Astrocyte (in vitro differentiated cells and primary cell): Measurements from ENCODE around the gene LENG1. TPM values are rescaled to one million over a fixed set of nuclear protein-coding genes. Genes with fewer than 3 reads are reported as not detected.

ENCODE experiments used
- DNase-seq: peaks from one replicate; pipeline ENCODE4 v3.0.0-alpha.2; 2010; ENCODE audit warnings: low read depth
- FAIRE-seq: peaks from 2 replicates; lab custom pipeline; 2011; peaks lifted over from hg19 to GRCh38; lab: Jason Lieb, UNC
- H2AFZ ChIP-seq: 2 replicates; pipeline ENCODE4 v1.6.0; 2012; ENCODE audit warnings: low read depth, low read length, inconsistent platforms
- H3K27ac ChIP-seq: 2 replicates; pipeline ENCODE4 v1.5.1; 2011; ENCODE audit warnings: low read depth, low read length, inconsistent platforms
- H3K27me3 ChIP-seq: 2 replicates; pipeline ENCODE4 v1.6.0; 2011; ENCODE audit warnings: low read length, inconsistent platforms; ENCODE audit not compliant: insufficient read depth
- H3K36me3 ChIP-seq: 2 replicates; pipeline ENCODE4 v1.5.1; 2011; ENCODE audit warnings: low read length, inconsistent platforms; ENCODE audit not compliant: insufficient read depth
- H3K4me1 ChIP-seq: 2 replicates; pipeline ENCODE4 v1.5.1; 2011; ENCODE audit warnings: low read length, inconsistent platforms; ENCODE audit not compliant: insufficient read depth
- H3K4me2 ChIP-seq: 2 replicates; pipeline ENCODE4 v1.6.0; 2012; ENCODE audit warnings: low read length, inconsistent platforms
- H3K4me3 ChIP-seq: 2 replicates; pipeline ENCODE4 v1.5.1; 2011; ENCODE audit warnings: low read depth, mild to moderate bottlenecking, low read length, inconsistent platforms; ENCODE audit not compliant: insufficient read depth
- H3K79me2 ChIP-seq: 2 replicates; pipeline ENCODE4 v1.6.0; 2012; ENCODE audit warnings: mild to moderate bottlenecking, low read length, inconsistent platforms; ENCODE audit not compliant: insufficient read depth
- H3K9ac ChIP-seq: 2 replicates; pipeline ENCODE4 v1.6.0; 2012; ENCODE audit warnings: mild to moderate bottlenecking, low read length, inconsistent platforms
- H3K9me3 ChIP-seq: 2 replicates; pipeline ENCODE4 v1.5.1; 2012; ENCODE audit warnings: low read depth, mild to moderate bottlenecking, low read length, inconsistent platforms; ENCODE audit not compliant: insufficient read depth
- H4K20me1 ChIP-seq: 2 replicates; pipeline ENCODE4 v1.6.0; 2012; ENCODE audit warnings: low read length, inconsistent platforms; ENCODE audit not compliant: insufficient read depth
- H3K27ac Mint-ChIP-seq: one replicate; pipeline ENCODE4 v1.8.0; 2021; ENCODE audit warnings: mild to moderate bottlenecking, mixed read lengths; ENCODE audit not compliant: unreplicated experiment
- H3K27me3 Mint-ChIP-seq: one replicate; pipeline ENCODE4 v1.8.0; 2021; ENCODE audit warnings: low read depth, mixed read lengths; ENCODE audit not compliant: unreplicated experiment
- H3K36me3 Mint-ChIP-seq: one replicate; pipeline ENCODE4 v1.8.0; 2021; ENCODE audit warnings: low read depth, mixed read lengths; ENCODE audit not compliant: unreplicated experiment
- H3K4me1 Mint-ChIP-seq: one replicate; pipeline ENCODE4 v1.8.0; 2021; ENCODE audit warnings: low read depth, mixed read lengths; ENCODE audit not compliant: unreplicated experiment
- H3K4me3 Mint-ChIP-seq: one replicate; pipeline ENCODE4 v1.8.0; 2021; ENCODE audit warnings: mild to moderate bottlenecking, moderate library complexity, mixed read lengths; ENCODE audit not compliant: unreplicated experiment
- H3K9me3 Mint-ChIP-seq: one replicate; pipeline ENCODE4 v1.8.0; 2021; ENCODE audit warnings: mild to moderate bottlenecking, mixed read lengths; ENCODE audit not compliant: unreplicated experiment
- EZH2 ChIP-seq: IDR thresholded peaks from 2 replicates; pipeline ENCODE4 v1.6.1; 2012; ENCODE audit warnings: mild to moderate bottlenecking, low read length, inconsistent platforms; ENCODE audit not compliant: insufficient read depth
- total RNA-seq: library from RNA; stranded (reverse); gene quantifications from 2 replicates; pipeline ENCODE4 v1.2.1, GENCODE V29; 2021
- TF ChIP-seq, protein P1 (sequence below): IDR thresholded peaks from 2 replicates; pipeline ENCODE4 v1.5.1; 2011; ENCODE audit warnings: low read depth, mild to moderate bottlenecking, inconsistent platforms, low read length, moderate library complexity; ENCODE audit not compliant: insufficient read depth

The LENG1 gene
- total RNA-seq, 1 donor from 2014 or later = 4.8 TPM

DNA sequence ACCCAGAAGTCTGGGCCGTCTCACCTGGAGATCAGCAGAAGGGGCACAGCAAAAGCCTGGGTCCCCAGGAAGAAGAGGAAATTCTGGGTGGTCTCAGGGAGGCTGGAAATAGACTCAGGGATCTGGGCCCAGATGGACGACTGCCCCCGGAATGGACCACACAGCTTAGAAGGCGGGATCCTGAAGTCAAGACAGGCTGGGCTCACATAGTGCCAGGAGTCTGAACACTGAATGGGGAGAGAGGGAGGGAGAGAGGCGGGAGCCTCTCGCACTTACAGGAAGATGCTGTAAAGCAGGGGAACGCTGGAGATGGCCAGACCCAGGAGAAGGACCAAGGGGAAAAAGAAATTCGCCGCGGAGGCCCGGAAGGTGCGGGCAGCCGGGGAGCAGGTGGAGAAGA is 1.3 kb upstream of the LENG1 start:
- Histone ChIP-seq H3K36me3 (peaks cover 15% of the 10 kb centered on the region), H4K20me1 (peaks cover 7% of the 10 kb centered on the region), H3K4me3 (peak overlapping the region; percentile 69), H3K79me2 (peaks cover 18% of the 10 kb centered on the region), H3K9ac (peak overlapping the region; percentile 84), H3K4me1 (peaks cover 22% of the 10 kb centered on the region), H3K4me2 (peak overlapping the region; percentile 94), H2AFZ (peak overlapping the region; percentile 5), H3K9me3 (no peaks in the 10 kb centered on the region), H3K27me3 (no peaks in the 10 kb centered on the region), H3K27ac (peak overlapping the region; percentile 78)
- Mint-ChIP-seq H3K4me3 (peak overlapping the region; percentile 98), H3K27ac (peak overlapping the region; percentile 87), H3K9me3 (peaks cover 7% of the 10 kb centered on the region), H3K27me3 (peaks cover 10% of the 10 kb centered on the region), H3K36me3 (peaks cover 6% of the 10 kb centered on the region), H3K4me1 (peaks cover 7% of the 10 kb centered on the region)
- DNase-seq = no peak
- FAIRE-seq = no peak
- TF ChIP-seq, protein P1, sequence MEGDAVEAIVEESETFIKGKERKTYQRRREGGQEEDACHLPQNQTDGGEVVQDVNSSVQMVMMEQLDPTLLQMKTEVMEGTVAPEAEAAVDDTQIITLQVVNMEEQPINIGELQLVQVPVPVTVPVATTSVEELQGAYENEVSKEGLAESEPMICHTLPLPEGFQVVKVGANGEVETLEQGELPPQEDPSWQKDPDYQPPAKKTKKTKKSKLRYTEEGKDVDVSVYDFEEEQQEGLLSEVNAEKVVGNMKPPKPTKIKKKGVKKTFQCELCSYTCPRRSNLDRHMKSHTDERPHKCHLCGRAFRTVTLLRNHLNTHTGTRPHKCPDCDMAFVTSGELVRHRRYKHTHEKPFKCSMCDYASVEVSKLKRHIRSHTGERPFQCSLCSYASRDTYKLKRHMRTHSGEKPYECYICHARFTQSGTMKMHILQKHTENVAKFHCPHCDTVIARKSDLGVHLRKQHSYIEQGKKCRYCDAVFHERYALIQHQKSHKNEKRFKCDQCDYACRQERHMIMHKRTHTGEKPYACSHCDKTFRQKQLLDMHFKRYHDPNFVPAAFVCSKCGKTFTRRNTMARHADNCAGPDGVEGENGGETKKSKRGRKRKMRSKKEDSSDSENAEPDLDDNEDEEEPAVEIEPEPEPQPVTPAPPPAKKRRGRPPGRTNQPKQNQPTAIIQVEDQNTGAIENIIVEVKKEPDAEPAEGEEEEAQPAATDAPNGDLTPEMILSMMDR = no peak
- TF ChIP-seq EZH2 = no peak

DNA sequence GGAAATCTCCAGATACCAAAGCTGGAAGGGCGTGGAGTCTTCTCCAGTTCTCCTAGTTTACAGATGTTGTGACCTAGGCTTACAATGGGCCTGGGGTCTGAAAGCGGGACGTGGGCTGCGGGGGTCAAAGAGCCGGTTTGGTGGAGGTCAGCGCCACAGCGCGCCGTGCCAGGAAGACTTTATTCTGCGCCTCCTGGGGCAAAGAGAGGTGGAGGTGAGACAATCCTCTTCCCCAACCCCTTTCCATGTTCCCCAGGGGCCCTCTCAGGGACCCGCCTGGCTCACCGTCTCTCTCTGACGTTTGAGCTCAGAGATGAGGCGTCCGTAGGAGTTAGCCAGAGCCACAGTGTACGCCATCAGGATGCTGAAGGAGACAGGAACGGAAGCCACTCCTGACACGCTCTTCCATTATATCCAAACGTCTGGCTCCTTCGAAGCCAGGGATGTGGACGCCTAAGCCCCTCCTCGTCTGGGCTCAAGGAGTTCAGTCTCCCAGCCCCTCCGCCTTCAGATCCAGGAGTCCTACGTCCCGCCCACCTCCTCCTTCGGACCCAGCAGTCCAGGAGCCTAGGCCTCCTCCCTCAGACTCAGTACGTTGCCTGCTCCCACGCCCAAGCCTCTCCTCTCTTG is 776 bp upstream of the LENG1 start:
- no peak for FAIRE-seq

More for the DNA sequence above, 776 bp upstream of the LENG1 start:
- peaks cover 22% of the 10 kb centered on the region for H3K4me1 ChIP-seq
- H3K36me3 Mint-ChIP-seq = peaks cover 8% of the 10 kb centered on the region
- peaks cover 7% of the 10 kb centered on the region for H3K9me3 Mint-ChIP-seq
- no peaks in the 10 kb centered on the region for H3K27me3 ChIP-seq
- H3K9ac ChIP-seq = peak overlapping the region; percentile 84
- peak overlapping the region; percentile 86 for H2AFZ ChIP-seq
- peaks cover 18% of the 10 kb centered on the region for H3K79me2 ChIP-seq
- H3K4me2 ChIP-seq = peak overlapping the region; percentile 94
- peak overlapping the region; percentile 78 for H3K27ac ChIP-seq
- TF ChIP-seq, protein P1 = no peak
- TF ChIP-seq EZH2 = no peak
- DNase-seq = no peak
- H3K27ac Mint-ChIP-seq = peak overlapping the region; percentile 99
- H3K4me1 Mint-ChIP-seq = peaks cover 7% of the 10 kb centered on the region
- peak overlapping the region; percentile 98 for H3K4me3 Mint-ChIP-seq
- H3K36me3 ChIP-seq = peaks cover 16% of the 10 kb centered on the region
- H3K27me3 Mint-ChIP-seq = peaks cover 4% of the 10 kb centered on the region
- H4K20me1 ChIP-seq = peaks cover 9% of the 10 kb centered on the region
- H3K4me3 ChIP-seq = peak overlapping the region; percentile 69
- no peaks in the 10 kb centered on the region for H3K9me3 ChIP-seq
